Measurements from ENCODE around the gene PRKCA. TPM values are rescaled to one million over a fixed set of nuclear protein-coding genes. Genes with fewer than 3 reads are reported as not detected.

PRKCA gene
- total and polyA plus RNA-seq, 2 experiments from 2014 or later, result 6.4 to 35.4 TPM

- H3K9me3 Mint-ChIP-seq, result no peaks in the 10 kb centered on the region
- Histone ChIP-seq H3K9me2 (ENCODE audit: insufficient read depth) (no peaks in the 10 kb centered on the region), H3K4me2 (no peak overlapping the region), H4K20me1 (replicated peaks; ENCODE audit: insufficient read depth) (no peaks in the 10 kb centered on the region), H3K79me2 (replicated peaks; ENCODE audit: insufficient read depth) (no peaks in the 10 kb centered on the region), H3F3A (replicated peaks; ENCODE audit: low read depth) (no peaks in the 10 kb centered on the region), H3K4me3 (no peak overlapping the region), H3K36me3 (ENCODE audit: insufficient read depth) (no peaks in the 10 kb centered on the region), H3K27ac (ENCODE audit: low read depth) (no peak overlapping the region), H2AFZ (no peak overlapping the region), H3K27me3 (ENCODE audit: insufficient read depth) (no peaks in the 10 kb centered on the region), H3K4me1 (ENCODE audit: insufficient read depth) (0 out of 2 replicates have a peak, but pooled peaks cover 3% of the 10 kb centered on the region)
- TF ChIP-seq NANOG (IDR thresholded peaks at IDR 0.05; ENCODE audit: borderline replicate concordance) (no peak), EZH2phosphoT487 (IDR thresholded peaks at IDR 0.05; ENCODE audit: unreplicated experiment) (no peak), REST (IDR thresholded peaks at IDR 0.05; ENCODE audit: unreplicated experiment) (no peak)
- TF ChIP-seq, protein P1, sequence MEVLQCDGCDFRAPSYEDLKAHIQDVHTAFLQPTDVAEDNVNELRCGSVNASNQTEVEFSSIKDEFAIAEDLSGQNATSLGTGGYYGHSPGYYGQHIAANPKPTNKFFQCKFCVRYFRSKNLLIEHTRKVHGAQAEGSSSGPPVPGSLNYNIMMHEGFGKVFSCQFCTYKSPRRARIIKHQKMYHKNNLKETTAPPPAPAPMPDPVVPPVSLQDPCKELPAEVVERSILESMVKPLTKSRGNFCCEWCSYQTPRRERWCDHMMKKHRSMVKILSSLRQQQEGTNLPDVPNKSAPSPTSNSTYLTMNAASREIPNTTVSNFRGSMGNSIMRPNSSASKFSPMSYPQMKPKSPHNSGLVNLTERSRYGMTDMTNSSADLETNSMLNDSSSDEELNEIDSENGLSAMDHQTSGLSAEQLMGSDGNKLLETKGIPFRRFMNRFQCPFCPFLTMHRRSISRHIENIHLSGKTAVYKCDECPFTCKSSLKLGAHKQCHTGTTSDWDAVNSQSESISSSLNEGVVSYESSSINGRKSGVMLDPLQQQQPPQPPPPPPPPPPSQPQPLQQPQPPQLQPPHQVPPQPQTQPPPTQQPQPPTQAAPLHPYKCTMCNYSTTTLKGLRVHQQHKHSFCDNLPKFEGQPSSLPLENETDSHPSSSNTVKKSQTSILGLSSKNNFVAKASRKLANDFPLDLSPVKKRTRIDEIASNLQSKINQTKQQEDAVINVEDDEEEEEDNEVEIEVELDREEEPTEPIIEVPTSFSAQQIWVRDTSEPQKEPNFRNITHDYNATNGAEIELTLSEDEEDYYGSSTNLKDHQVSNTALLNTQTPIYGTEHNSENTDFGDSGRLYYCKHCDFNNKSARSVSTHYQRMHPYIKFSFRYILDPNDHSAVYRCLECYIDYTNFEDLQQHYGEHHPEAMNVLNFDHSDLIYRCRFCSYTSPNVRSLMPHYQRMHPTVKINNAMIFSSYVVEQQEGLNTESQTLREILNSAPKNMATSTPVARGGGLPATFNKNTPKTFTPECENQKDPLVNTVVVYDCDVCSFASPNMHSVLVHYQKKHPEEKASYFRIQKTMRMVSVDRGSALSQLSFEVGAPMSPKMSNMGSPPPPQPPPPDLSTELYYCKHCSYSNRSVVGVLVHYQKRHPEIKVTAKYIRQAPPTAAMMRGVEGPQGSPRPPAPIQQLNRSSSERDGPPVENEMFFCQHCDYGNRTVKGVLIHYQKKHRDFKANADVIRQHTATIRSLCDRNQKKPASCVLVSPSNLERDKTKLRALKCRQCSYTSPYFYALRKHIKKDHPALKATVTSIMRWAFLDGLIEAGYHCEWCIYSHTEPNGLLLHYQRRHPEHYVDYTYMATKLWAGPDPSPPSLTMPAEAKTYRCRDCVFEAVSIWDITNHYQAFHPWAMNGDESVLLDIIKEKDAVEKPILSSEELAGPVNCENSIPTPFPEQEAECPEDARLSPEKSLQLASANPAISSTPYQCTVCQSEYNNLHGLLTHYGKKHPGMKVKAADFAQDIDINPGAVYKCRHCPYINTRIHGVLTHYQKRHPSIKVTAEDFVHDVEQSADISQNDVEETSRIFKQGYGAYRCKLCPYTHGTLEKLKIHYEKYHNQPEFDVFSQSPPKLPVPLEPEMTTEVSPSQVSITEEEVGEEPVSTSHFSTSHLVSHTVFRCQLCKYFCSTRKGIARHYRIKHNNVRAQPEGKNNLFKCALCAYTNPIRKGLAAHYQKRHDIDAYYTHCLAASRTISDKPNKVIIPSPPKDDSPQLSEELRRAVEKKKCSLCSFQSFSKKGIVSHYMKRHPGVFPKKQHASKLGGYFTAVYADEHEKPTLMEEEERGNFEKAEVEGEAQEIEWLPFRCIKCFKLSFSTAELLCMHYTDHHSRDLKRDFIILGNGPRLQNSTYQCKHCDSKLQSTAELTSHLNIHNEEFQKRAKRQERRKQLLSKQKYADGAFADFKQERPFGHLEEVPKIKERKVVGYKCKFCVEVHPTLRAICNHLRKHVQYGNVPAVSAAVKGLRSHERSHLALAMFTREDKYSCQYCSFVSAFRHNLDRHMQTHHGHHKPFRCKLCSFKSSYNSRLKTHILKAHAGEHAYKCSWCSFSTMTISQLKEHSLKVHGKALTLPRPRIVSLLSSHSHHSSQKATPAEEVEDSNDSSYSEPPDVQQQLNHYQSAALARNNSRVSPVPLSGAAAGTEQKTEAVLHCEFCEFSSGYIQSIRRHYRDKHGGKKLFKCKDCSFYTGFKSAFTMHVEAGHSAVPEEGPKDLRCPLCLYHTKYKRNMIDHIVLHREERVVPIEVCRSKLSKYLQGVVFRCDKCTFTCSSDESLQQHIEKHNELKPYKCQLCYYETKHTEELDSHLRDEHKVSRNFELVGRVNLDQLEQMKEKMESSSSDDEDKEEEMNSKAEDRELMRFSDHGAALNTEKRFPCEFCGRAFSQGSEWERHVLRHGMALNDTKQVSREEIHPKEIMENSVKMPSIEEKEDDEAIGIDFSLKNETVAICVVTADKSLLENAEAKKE (CRISPR knock-in tag; IDR thresholded peaks at IDR 0.05), result no peak
- TF ChIP-seq, protein P2, sequence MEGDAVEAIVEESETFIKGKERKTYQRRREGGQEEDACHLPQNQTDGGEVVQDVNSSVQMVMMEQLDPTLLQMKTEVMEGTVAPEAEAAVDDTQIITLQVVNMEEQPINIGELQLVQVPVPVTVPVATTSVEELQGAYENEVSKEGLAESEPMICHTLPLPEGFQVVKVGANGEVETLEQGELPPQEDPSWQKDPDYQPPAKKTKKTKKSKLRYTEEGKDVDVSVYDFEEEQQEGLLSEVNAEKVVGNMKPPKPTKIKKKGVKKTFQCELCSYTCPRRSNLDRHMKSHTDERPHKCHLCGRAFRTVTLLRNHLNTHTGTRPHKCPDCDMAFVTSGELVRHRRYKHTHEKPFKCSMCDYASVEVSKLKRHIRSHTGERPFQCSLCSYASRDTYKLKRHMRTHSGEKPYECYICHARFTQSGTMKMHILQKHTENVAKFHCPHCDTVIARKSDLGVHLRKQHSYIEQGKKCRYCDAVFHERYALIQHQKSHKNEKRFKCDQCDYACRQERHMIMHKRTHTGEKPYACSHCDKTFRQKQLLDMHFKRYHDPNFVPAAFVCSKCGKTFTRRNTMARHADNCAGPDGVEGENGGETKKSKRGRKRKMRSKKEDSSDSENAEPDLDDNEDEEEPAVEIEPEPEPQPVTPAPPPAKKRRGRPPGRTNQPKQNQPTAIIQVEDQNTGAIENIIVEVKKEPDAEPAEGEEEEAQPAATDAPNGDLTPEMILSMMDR (conservative IDR thresholded peaks at IDR 0.05; ENCODE audit: low read depth in 2 of 2), result peak; percentile 70 to 76
- no peak overlapping the region for H3K27ac Mint-ChIP-seq
- peak; percentile 79 for DNase-seq (ENCODE audit: low spot score)
- no peaks in the 10 kb centered on the region for H3K27me3 Mint-ChIP-seq (ENCODE audit: insufficient read depth, low read depth, poor library complexity)
- H3K36me3 Mint-ChIP-seq (ENCODE audit: low read depth), result peaks cover 8% of the 10 kb centered on the region; the same call in 2 of the 3 replicates
- no peak overlapping the region for H3K4me3 Mint-ChIP-seq
- H3K4me1 Mint-ChIP-seq, result peaks cover 29% of the 10 kb centered on the region
- peak; percentile 95 for ATAC-seq
Observed at GRCh38 chr17:66310528-66311148, 8.2 kb downstream of the PRKCA start.
